H9 (cell line): ENCODE results near the gene APOL5. TPM values are rescaled to one million over a fixed set of nuclear protein-coding genes. Genes with fewer than 3 reads are reported as not detected.

ENCODE experiments used
- DNase-seq: peaks from one replicate; pipeline ENCODE4 v3.0.0-alpha.2; 2017
- H2AFZ ChIP-seq: one replicate; pipeline ENCODE4 v1.6.1; 2013; ENCODE audit warnings: mild to moderate bottlenecking, low read length, control low read depth, moderate library complexity
- H2AK5ac ChIP-seq: 2 replicates; pipeline ENCODE4 v1.6.1; 2013; ENCODE audit warnings: low read length, control low read depth, mixed read lengths; ENCODE audit not compliant: insufficient read length
- H2BK120ac ChIP-seq: one replicate; pipeline ENCODE4 v1.6.1; 2013; ENCODE audit warnings: low read depth, mild to moderate bottlenecking, low read length, control low read depth, inconsistent platforms; ENCODE audit not compliant: poor library complexity, severe bottlenecking
- H2BK12ac ChIP-seq: 2 replicates; pipeline ENCODE4 v1.6.1; 2013; ENCODE audit warnings: low read length, control low read depth, mixed read lengths, low read depth; ENCODE audit not compliant: insufficient read length
- H2BK15ac ChIP-seq: 2 replicates; pipeline ENCODE4 v1.6.1; 2013; ENCODE audit warnings: low read depth, low read length, control low read depth
- H2BK20ac ChIP-seq: one replicate; pipeline ENCODE4 v1.6.1; 2013; ENCODE audit warnings: low read depth, mild to moderate bottlenecking, low read length, control low read depth, inconsistent platforms; ENCODE audit not compliant: poor library complexity, severe bottlenecking
- H2BK5ac ChIP-seq: 2 replicates; pipeline ENCODE4 v1.6.1; 2013; ENCODE audit warnings: low read length, control low read depth, mixed read lengths; ENCODE audit not compliant: insufficient read length
- H3K14ac ChIP-seq: 2 replicates; pipeline ENCODE4 v1.6.1; 2013; ENCODE audit warnings: low read length, control low read depth; ENCODE audit not compliant: insufficient read depth
- H3K18ac ChIP-seq: 2 replicates; pipeline ENCODE4 v1.6.1; 2013; ENCODE audit warnings: low read depth, mild to moderate bottlenecking, mixed read lengths, low read length, control low read depth; ENCODE audit not compliant: insufficient read length
- H3K23ac ChIP-seq: 2 replicates; pipeline ENCODE4 v1.6.1; 2013; ENCODE audit warnings: low read length, control low read depth, mixed read lengths, low read depth; ENCODE audit not compliant: insufficient read length
- H3K23me2 ChIP-seq: 2 replicates; pipeline ENCODE4 v1.6.1; 2013; ENCODE audit warnings: low read depth, mild to moderate bottlenecking, mixed read lengths, low read length, control low read depth; ENCODE audit not compliant: insufficient read length, poor library complexity, severe bottlenecking
- H3K27ac ChIP-seq: 2 replicates; pipeline ENCODE4 v1.5.1; 2013; ENCODE audit warnings: low read length, control low read depth, mixed read lengths, low read depth; ENCODE audit not compliant: insufficient read length
- H3K27me3 ChIP-seq: 2 replicates; pipeline ENCODE4 v1.6.1; 2013; ENCODE audit warnings: low read length, control low read depth, inconsistent platforms; ENCODE audit not compliant: insufficient read depth
- H3K4ac ChIP-seq: 2 replicates; pipeline ENCODE4 v1.6.1; 2013; ENCODE audit warnings: low read depth, mild to moderate bottlenecking, control low read depth, inconsistent platforms, low read length, moderate library complexity
- H3K4me1 ChIP-seq: 2 replicates; pipeline ENCODE4 v1.6.1; 2013; ENCODE audit warnings: low read length, control low read depth, inconsistent platforms; ENCODE audit not compliant: insufficient read depth
- H3K4me2 ChIP-seq: 2 replicates; pipeline ENCODE4 v1.6.1; 2013; ENCODE audit warnings: low read length, control low read depth, mixed read lengths; ENCODE audit not compliant: insufficient read length, insufficient read depth
- H3K56ac ChIP-seq: 2 replicates; pipeline ENCODE4 v1.6.1; 2013; ENCODE audit warnings: low read depth, mild to moderate bottlenecking, mixed read lengths, low read length, control low read depth; ENCODE audit not compliant: insufficient read length
- H3K79me1 ChIP-seq: 2 replicates; pipeline ENCODE4 v1.6.1; 2013; ENCODE audit warnings: low read depth, mild to moderate bottlenecking, moderate library complexity, low read length, control low read depth, inconsistent platforms; ENCODE audit not compliant: insufficient read depth, poor library complexity, severe bottlenecking
- H3K79me2 ChIP-seq: 2 replicates; pipeline ENCODE4 v1.6.1; 2013; ENCODE audit warnings: low read length, control low read depth, inconsistent platforms; ENCODE audit not compliant: insufficient read depth
- H3K9ac ChIP-seq: 2 replicates; pipeline ENCODE4 v1.6.1; 2013; ENCODE audit warnings: low read length, control low read depth, mixed read lengths; ENCODE audit not compliant: insufficient read length; ENCODE audit errors: extremely low read depth
- H3K9me3 ChIP-seq: one replicate; pipeline ENCODE4 v1.6.1; 2013; ENCODE audit warnings: low read depth, low read length, inconsistent platforms; ENCODE audit not compliant: control insufficient read depth
- H3T11ph ChIP-seq: one replicate; pipeline ENCODE4 v1.6.1; 2013; ENCODE audit warnings: mild to moderate bottlenecking, low read length, control low read depth, inconsistent platforms
- H4K20me1 ChIP-seq: one replicate; pipeline ENCODE4 v1.6.1; 2013; ENCODE audit not compliant: control insufficient read depth, insufficient read length, insufficient read depth
- H4K5ac ChIP-seq: 2 replicates; pipeline ENCODE4 v1.6.1; 2013; ENCODE audit warnings: low read depth, mild to moderate bottlenecking, mixed read lengths, low read length, control low read depth; ENCODE audit not compliant: insufficient read length
- H4K8ac ChIP-seq: replicated peaks from 2 replicates; pipeline ENCODE4 v1.6.1; 2013; ENCODE audit warnings: low read length, control low read depth, mixed read lengths, low read depth; ENCODE audit not compliant: insufficient read length
- H4K91ac ChIP-seq: 2 replicates; pipeline ENCODE4 v1.6.1; 2013; ENCODE audit warnings: low read depth, mild to moderate bottlenecking, moderate library complexity, mixed read lengths, low read length, control low read depth; ENCODE audit not compliant: insufficient read length
- H3K27ac Mint-ChIP-seq, 3 experiments: 2 replicates in 2 of 3; 3 replicates in 1 of 3; pipeline ENCODE4 v1.8.0; 2020 to 2021; ENCODE audit warnings: mixed read lengths in 3 of 3, mild to moderate bottlenecking in 1 of 3, moderate library complexity in 1 of 3
- H3K27me3 Mint-ChIP-seq: 2 replicates; pipeline ENCODE4 v1.8.0; 2021; ENCODE audit warnings: low read depth, mild to moderate bottlenecking, moderate library complexity, mixed read lengths
- H3K36me3 Mint-ChIP-seq, 3 experiments: 2 replicates in 2 of 3; 3 replicates in 1 of 3; pipeline ENCODE4 v1.8.0; 2020 to 2021; ENCODE audit warnings: low read depth in 3 of 3, mixed read lengths in 3 of 3; ENCODE audit not compliant: insufficient read depth in 1 of 3
- H3K4me1 Mint-ChIP-seq, 2 experiments: 2 replicates each; pipeline ENCODE4 v1.8.0; 2020; ENCODE audit warnings: mixed read lengths in 2 of 2
- H3K4me3 Mint-ChIP-seq, 2 experiments: 2 replicates in 1 of 2; 3 replicates in 1 of 2; pipeline ENCODE4 v1.8.0; 2020 to 2021; ENCODE audit warnings: mild to moderate bottlenecking in 2 of 2, mixed read lengths in 2 of 2, moderate library complexity in 1 of 2
- H3K9me3 Mint-ChIP-seq, 2 experiments: 2 replicates in 1 of 2; 3 replicates in 1 of 2; pipeline ENCODE4 v1.8.0; 2020; ENCODE audit warnings: mild to moderate bottlenecking in 2 of 2, mixed read lengths in 2 of 2, moderate library complexity in 1 of 2
- CTCF ChIP-seq: fragments of 200-600 bp; sonication (generic); conservative IDR thresholded peaks from 3 replicates; pipeline ENCODE4 v1.8.0; 2021; ENCODE audit warnings: antibody characterized with exemption, mild to moderate bottlenecking
- WGBS: extraction: QIAGEN DNeasy Blood & Tissue Kit; methylation state at CpG from one replicate; pipeline ENCODE4 v1.1.7; 2013; ENCODE audit warnings: missing lambda C conversion rate, low lambda C conversion rate, mixed read lengths; ENCODE audit not compliant: insufficient read length; ENCODE audit errors: extremely low coverage; 5-methylcytosine and 5-hydroxymethylcytosine counted together
- total RNA-seq: library from RNA; stranded (reverse); gene quantifications from 2 replicates; pipeline ENCODE4 v1.2.1, GENCODE V29; 2021

The APOL5 gene
- total RNA-seq, 1 experiment from 2014 or later: not detected

DNA sequence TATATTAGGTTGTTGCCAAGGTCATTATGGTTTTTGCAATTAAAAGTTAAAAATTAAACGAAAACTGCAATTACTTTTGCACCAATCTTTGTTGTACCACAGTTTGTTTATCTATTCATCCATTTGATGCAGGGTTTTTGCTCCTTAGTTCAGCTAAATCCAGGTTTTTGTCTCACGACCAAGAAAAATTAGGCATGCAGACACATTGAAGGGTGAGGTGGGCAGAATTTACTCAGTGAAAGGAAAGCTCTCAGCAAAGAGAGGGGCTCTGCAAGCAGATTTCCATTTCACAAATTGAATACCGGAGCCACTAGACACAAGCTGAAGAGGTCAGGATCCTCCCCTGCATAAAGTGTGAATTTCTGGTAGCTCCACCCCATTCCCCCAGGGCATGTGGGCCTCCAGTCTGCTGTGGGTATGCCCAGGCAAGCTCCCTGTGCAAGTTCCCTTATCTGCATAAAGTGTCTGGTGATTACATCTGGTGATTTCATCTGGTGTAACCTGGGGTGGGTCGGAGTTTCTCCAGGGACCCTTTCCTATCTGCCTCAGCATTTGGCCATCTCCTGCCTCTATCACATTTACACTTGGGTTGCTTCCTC is 36.1 kb upstream of the APOL5 start:
- Histone ChIP-seq H2BK12ac (no peak overlapping the region), H3K79me1 (no peaks in the 10 kb centered on the region), H3K18ac (no peak overlapping the region), H3K4me2 (no peak overlapping the region), H3K14ac (no peak overlapping the region), H3K27me3 (no peaks in the 10 kb centered on the region), H4K5ac (no peak overlapping the region), H3K79me2 (no peaks in the 10 kb centered on the region), H3K56ac (no peak overlapping the region), H2BK5ac (no peak overlapping the region), H3K23me2 (no peaks in the 10 kb centered on the region), H2AFZ (no peak overlapping the region), H3K27ac (no peak overlapping the region), H3K9me3 (no peaks in the 10 kb centered on the region), H3K23ac (no peak overlapping the region), H4K91ac (no peak overlapping the region), H3T11ph (no peak overlapping the region), H4K8ac (no peak overlapping the region), H4K20me1 (no peaks in the 10 kb centered on the region), H3K4ac (no peak overlapping the region), H2AK5ac (no peak overlapping the region), H2BK15ac (no peak overlapping the region), H2BK120ac (no peak overlapping the region), H3K9ac (no peak overlapping the region), H3K4me1 (no peaks in the 10 kb centered on the region), H2BK20ac (no peak overlapping the region)
- Mint-ChIP-seq H3K4me3 (no peak overlapping the region), H3K36me3 (peaks cover 2 to 22% (median 9%) of the 10 kb centered on the region in 3 experiments; a peak in 6 of 7 replicates), H3K9me3 (peaks cover 16 to 23% of the 10 kb centered on the region in 2 experiments), H3K27me3 (peaks cover 4% of the 10 kb centered on the region; the same call in 1 of the 2 replicates), H3K4me1 (peaks cover 9 to 11% of the 10 kb centered on the region in 2 experiments; a peak in 3 of 4 replicates), H3K27ac (no peak overlapping the region)
- DNase-seq: no peak
- WGBS: no CpG with 5 or more reads among the region's 4 CpGs
- TF ChIP-seq CTCF: no peak
